ENCODE results near the gene MRPS16.
A peak's percentile ranks its signal among the peaks of the same experiment; 100 is the strongest.

Gene MRPS16

DNA sequence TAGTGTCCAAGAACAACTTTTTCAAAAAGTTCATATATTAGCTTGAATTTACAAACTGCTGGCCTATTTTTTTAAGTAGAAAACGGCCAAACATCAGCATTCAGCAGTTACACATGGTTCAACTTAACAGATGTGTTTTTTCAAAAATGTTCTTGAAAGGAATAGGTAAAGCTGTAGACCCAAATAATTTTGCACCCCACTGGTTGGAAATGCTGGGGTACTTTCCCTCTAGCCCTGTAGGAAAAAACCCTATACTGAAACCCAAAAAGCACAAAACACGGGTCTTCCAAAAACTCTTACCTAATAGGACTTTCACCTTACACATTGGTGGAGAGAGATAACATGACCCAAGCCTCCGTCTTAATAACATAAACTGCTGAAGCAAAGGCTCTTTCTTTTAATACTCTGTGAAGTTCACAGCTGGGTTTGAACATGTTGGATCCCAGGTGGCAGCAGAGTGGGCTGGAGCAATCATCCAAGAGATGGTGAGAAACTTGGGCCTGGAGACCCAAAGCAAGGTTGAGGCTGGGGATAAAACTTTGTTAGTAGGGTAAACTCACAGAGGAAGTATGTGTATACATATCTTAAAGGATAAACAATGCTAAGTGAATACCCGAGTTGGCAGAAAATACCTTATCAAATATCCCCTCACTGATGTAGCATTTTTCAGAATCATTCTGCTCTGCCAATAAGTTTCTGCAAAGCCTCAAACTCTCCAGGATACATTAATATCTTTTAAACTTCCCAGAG is 4.8 kb downstream of the MRPS16 start:
- H3K4me3 Mint-ChIP-seq = peak overlapping the region; percentile 97 to 99
- peaks cover 84% of the 10 kb centered on the region for H3K4me1 Mint-ChIP-seq
- DNase-seq (no peak), ATAC-seq (no peak)
- peak overlapping the region; percentile 98 to 99 for H3K27ac Mint-ChIP-seq
- no peaks in the 10 kb centered on the region for H3K9me3 Mint-ChIP-seq
- H3K27me3 Mint-ChIP-seq = no peaks in the 10 kb centered on the region

- Mint-ChIP-seq H3K27me3 (no peaks in the 10 kb centered on the region), H3K9me3 (no peaks in the 10 kb centered on the region), H3K4me3 (peak within 1 kb of the TSS; percentile 97 to 99), H3K27ac (peak within 1 kb of the TSS; percentile 98 to 99), H3K4me1 (peaks cover 88% of the 10 kb centered on the region)
- ATAC-seq (peak; percentile 95), DNase-seq (peak; percentile 98)
These were observed 5.6 kb downstream of the MRPS16 start, which contains the start of gene DNAJC9 for GRCh38 chr10:73246646-73247508. TSS of gene DNAJC9 (minus strand) at chr10:73247255. CDS start at chr10:73247189, 66 bp downstream.

GRCh38 chr10:73246322-73246645 is 6.2 kb downstream of the MRPS16 start:
- no peaks in the 10 kb centered on the region for H3K27me3 Mint-ChIP-seq
- peak overlapping the region; percentile 97 to 99 for H3K4me3 Mint-ChIP-seq
- H3K27ac Mint-ChIP-seq = peak overlapping the region; percentile 98 to 99
- H3K9me3 Mint-ChIP-seq = no peaks in the 10 kb centered on the region
- no peak for DNase-seq
- peaks cover 83% of the 10 kb centered on the region for H3K4me1 Mint-ChIP-seq
- no peak for ATAC-seq

DNA sequence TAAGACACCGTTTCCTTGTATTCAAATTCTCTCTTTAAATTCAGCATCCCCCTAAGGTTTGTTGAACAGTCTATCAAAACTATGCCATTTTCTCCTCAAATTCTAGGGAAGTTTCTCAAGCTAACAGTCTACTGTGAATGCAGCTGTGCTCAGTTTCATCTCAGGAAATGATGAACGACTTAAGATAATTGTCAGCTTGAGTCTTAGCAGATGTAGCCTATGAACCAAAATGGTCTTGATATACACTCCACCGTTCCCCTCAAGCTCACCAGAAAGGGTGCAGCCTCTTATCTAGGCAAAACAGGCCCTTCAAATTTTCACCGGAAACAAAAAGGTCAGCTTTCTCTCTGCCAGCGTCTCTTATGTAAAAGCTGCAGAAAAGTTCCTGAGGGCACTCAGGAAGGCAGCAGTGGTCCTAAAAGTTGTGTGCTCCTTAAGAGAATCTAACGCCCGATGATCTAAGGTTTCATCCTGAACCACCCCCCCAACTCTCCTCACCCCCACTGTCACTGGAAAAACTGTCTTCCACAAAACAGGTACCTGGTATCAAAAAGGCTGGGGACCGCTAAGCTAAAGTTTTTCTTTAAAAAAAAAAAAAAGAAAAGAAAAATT is 7.5 kb downstream of the MRPS16 start:
- ATAC-seq = no peak
- H3K27ac Mint-ChIP-seq = peak overlapping the region; percentile 89 to 93
- peak overlapping the region; percentile 97 to 99 for H3K4me3 Mint-ChIP-seq
- H3K4me1 Mint-ChIP-seq = peaks cover 70% of the 10 kb centered on the region
- no peak for DNase-seq
- H3K27me3 Mint-ChIP-seq = no peaks in the 10 kb centered on the region
- no peaks in the 10 kb centered on the region for H3K9me3 Mint-ChIP-seq

DNA sequence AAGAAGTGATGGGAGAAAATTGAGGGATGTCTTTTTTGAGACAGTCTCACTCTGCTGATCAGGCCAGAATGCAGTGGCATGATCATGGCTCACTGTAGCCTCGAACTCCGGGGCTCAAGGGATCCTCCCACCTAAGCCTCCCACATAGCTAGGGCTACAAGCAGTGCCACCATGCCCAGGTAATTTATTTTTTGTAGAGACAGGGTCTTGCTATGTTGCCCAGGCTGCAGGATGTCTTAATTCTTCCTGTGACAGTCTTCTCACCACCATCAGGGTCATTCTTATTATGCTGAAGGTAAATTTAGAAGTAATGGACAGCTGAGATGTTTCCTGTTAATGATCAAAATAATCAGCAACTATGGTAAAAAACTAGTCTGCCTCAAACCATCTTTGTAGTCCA is 12.5 kb downstream of the MRPS16 start:
- Mint-ChIP-seq H3K27ac (no peak overlapping the region), H3K9me3 (no peaks in the 10 kb centered on the region), H3K4me1 (peaks cover 26% of the 10 kb centered on the region), H3K4me3 (no peak overlapping the region), H3K27me3 (no peaks in the 10 kb centered on the region)
- ATAC-seq = no peak
- DNase-seq = no peak

- no peak overlapping the region for H3K4me3 Mint-ChIP-seq
- H3K27me3 Mint-ChIP-seq = no peaks in the 10 kb centered on the region
- ATAC-seq = no peak
- peaks cover 18% of the 10 kb centered on the region for H3K4me1 Mint-ChIP-seq
- peak overlapping the region in 1 of 2 donors; percentile 34 for H3K27ac Mint-ChIP-seq
- H3K9me3 Mint-ChIP-seq = no peaks in the 10 kb centered on the region
- DNase-seq = no peak
These were observed 13.4 kb downstream of the MRPS16 start for GRCh38 chr10:73238990-73239566.

GRCh38 chr10:73234695-73235094 is 17.7 kb downstream of the MRPS16 start:
- DNase-seq (no peak), ATAC-seq (no peak)
- H3K4me3 Mint-ChIP-seq = no peak overlapping the region
- no peaks in the 10 kb centered on the region for H3K9me3 Mint-ChIP-seq
- no peaks in the 10 kb centered on the region for H3K4me1 Mint-ChIP-seq
- H3K27me3 Mint-ChIP-seq = no peaks in the 10 kb centered on the region
- H3K27ac Mint-ChIP-seq = no peak overlapping the region

DNA sequence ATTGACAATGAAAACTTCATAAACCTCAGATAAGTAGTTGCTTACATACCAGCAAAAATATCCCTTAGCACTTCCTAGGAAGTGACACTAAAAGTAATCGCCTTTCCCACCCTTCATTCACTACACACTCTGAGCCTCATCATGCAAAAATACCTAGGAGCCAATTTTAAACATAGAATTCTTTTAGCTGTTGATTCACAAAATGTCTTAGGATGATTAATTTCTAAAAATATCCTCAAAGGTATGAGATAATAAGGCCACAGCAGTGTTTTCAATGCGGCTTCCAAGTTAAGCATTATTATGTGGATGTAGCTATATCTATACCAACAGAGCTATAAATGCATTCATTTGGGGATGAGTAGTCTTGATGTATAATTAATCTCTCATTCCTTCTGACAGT is 18.6 kb downstream of the MRPS16 start:
- ATAC-seq (no peak), DNase-seq (no peak)
- no peak overlapping the region for H3K4me3 Mint-ChIP-seq
- H3K4me1 Mint-ChIP-seq = no peaks in the 10 kb centered on the region
- H3K9me3 Mint-ChIP-seq = no peaks in the 10 kb centered on the region
- no peaks in the 10 kb centered on the region for H3K27me3 Mint-ChIP-seq
- peak overlapping the region in 1 of 2 donors; percentile 29 for H3K27ac Mint-ChIP-seq

DNA sequence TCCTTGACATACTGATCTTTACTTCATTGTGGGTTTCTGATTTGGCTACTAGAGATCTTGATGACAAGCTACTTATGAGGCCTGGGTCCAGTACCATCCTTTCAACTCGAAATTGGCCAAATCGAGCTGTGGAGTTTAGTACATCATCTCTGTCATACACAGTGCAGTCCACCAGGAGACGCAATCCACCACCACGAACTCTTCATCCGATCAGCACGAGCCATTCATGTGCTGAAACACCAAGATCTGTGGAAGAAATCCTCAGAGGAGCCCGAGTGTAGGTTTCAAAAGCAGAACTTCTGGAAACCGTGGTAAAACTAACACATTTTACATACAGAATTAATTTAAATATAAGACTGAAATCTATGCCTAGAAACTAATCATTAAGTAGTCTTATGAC is 19.6 kb downstream of the MRPS16 start:
- DNase-seq = no peak
- no peaks in the 10 kb centered on the region for H3K27me3 Mint-ChIP-seq
- ATAC-seq = no peak
- H3K4me3 Mint-ChIP-seq = no peak overlapping the region
- H3K27ac Mint-ChIP-seq = no peak overlapping the region
- H3K4me1 Mint-ChIP-seq = no peaks in the 10 kb centered on the region
- H3K9me3 Mint-ChIP-seq = no peaks in the 10 kb centered on the region

GRCh38 chr10:73229567-73229966 is 22.9 kb downstream of the MRPS16 start:
- Mint-ChIP-seq H3K4me1 (no peaks in the 10 kb centered on the region), H3K9me3 (no peaks in the 10 kb centered on the region), H3K27me3 (no peaks in the 10 kb centered on the region), H3K4me3 (no peak overlapping the region), H3K27ac (no peak overlapping the region)
- DNase-seq = no peak
- no peak for ATAC-seq

DNA sequence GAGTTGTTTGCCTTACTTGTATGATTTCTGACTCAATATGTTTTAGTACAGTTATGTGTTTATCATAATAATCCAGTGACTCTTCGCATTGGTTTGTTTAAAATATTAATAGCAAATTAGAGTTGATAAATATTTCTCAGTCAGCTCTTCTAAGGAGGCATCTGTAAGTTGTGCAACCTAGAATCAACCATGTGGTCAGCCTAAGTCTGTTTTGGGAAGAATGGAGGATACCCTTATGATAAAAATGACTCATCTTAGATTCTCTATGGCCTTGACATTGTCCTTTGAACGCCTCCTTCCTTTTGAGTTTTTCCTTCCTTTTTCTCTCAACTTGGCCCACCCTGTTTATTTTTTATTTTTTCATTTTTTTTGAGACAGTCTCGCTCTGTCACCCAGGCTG is 24.2 kb downstream of the MRPS16 start:
- Mint-ChIP-seq H3K9me3 (no peaks in the 10 kb centered on the region), H3K27ac (peak overlapping the region in 1 of 2 donors; percentile 92), H3K4me1 (no peaks in the 10 kb centered on the region), H3K4me3 (no peak overlapping the region), H3K27me3 (no peaks in the 10 kb centered on the region)
- DNase-seq = no peak
- no peak for ATAC-seq

DNA sequence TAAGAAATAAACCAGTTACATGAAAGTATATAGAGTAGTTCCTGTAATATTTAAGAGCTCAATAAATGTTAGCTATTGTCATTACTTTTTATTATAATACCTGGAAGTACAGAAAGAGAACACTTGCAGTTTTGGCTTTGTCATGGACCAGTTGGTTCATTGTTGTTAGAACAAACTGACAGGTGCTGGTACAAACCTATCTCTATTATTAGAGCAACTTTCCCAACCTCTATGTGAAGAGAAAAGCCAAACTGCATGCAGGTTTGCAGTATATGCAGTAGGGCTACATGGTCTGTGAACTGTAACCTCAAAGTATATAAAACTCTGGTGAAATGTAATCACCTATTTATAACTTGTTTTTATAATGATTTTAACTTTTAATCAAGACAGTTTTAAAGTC is 25.8 kb downstream of the MRPS16 start:
- no peaks in the 10 kb centered on the region for H3K27me3 Mint-ChIP-seq
- no peak overlapping the region for H3K4me3 Mint-ChIP-seq
- H3K27ac Mint-ChIP-seq = no peak overlapping the region
- no peaks in the 10 kb centered on the region for H3K4me1 Mint-ChIP-seq
- no peak for DNase-seq
- H3K9me3 Mint-ChIP-seq = no peaks in the 10 kb centered on the region
- no peak for ATAC-seq

GRCh38 chr10:73225518-73225917 is 26.9 kb downstream of the MRPS16 start:
- ATAC-seq (peak; percentile 56), DNase-seq (no peak)
- H3K27ac Mint-ChIP-seq = no peak overlapping the region
- no peak overlapping the region for H3K4me3 Mint-ChIP-seq
- H3K9me3 Mint-ChIP-seq = no peaks in the 10 kb centered on the region
- H3K27me3 Mint-ChIP-seq = no peaks in the 10 kb centered on the region
- H3K4me1 Mint-ChIP-seq = no peaks in the 10 kb centered on the region

GRCh38 chr10:73220989-73221388 is 31.5 kb downstream of the MRPS16 start:
- Mint-ChIP-seq H3K27me3 (no peaks in the 10 kb centered on the region), H3K4me1 (no peaks in the 10 kb centered on the region), H3K9me3 (no peaks in the 10 kb centered on the region), H3K4me3 (no peak overlapping the region), H3K27ac (no peak overlapping the region)
- ATAC-seq (no peak), DNase-seq (no peak)

DNA sequence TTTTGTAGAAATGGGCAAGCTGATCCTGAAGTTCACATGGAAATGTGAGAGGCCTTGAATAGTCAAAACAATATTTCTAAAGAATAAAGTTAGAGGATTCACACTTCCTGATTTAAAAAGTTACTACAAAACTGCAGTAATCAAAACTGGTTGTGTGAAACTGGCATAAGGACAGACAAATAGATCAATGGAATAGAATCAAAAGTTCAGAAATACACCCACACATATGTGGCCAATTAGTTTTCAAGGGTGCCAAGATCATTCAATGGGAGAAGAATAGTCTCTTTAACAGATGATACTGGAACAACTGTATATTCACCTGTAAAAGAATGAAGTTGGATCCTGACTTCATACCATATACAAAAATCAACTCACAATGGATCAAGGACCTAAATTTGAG is 33.1 kb downstream of the MRPS16 start:
- Mint-ChIP-seq H3K27me3 (no peaks in the 10 kb centered on the region), H3K4me3 (no peak overlapping the region), H3K9me3 (no peaks in the 10 kb centered on the region), H3K4me1 (no peaks in the 10 kb centered on the region), H3K27ac (no peak overlapping the region)
- no peak for DNase-seq
- no peak for ATAC-seq

Data from stimulated activated naive CD8-positive, alpha-beta T cell treated with anti-CD3 and anti-CD28 coated beads, Interleukin-15, amount 100 ng/mL, for 72 hours (primary cell).